ENCODE data around the gene KRTAP10-12.
"Not testable (repeated sequence)": the region's sequence is repeated elsewhere in the genome, so short reads cannot be mapped to it uniquely, and the experiment has no call there.

Gene KRTAP10-12, protein sequence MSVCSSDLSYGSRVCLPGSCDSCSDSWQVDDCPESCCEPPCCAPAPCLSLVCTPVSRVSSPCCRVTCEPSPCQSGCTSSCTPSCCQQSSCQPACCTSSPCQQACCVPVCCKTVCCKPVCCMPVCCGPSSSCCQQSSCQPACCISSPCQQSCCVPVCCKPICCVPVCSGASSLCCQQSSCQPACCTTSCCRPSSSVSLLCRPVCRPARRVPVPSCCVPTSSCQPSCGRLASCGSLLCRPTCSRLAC

DNA sequence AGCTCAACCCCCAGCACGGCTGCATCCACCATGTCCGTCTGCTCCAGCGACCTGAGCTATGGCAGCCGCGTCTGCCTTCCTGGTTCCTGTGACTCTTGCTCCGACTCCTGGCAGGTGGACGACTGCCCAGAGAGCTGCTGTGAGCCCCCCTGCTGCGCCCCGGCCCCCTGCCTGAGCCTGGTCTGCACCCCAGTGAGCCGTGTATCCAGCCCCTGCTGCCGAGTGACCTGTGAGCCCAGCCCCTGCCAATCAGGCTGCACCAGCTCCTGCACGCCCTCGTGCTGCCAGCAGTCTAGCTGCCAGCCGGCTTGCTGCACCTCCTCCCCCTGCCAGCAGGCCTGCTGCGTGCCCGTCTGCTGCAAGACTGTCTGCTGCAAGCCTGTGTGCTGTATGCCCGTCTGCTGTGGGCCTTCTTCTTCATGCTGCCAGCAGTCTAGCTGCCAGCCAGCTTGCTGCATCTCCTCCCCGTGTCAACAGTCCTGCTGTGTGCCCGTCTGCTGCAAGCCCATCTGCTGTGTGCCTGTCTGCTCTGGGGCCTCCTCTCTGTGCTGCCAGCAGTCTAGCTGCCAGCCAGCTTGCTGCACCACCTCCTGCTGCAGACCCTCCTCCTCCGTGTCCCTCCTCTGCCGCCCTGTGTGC, at the start of gene KRTAP10-12:
Gene KRTAP10-12 (plus strand): TSS at position 1 of the 639 bp plus-strand sequence. CDS start 30 bp downstream, at position 31.
- DNase-seq (ENCODE audit: low read depth, low spot score); H3K27ac ChIP-seq: not testable (repeated sequence)

DNA sequence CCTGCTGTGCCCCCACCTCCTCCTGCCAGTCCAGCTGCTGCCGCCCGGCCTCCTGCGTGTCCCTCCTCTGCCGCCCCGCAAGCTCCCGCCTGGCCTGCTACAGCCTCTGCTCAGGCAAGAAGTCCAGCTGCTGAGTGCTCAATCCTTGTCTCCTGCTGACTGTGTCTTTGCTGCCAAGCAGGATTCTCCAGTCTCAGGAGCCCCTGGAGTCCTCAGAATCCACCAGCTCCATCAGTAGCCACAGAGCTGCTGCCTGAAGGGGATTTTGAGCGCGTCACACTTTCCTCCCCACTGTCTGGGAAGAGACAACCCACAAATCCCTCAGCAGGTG, 49.8 kb upstream of the KRTAP10-12 start:
- no peak for DNase-seq (ENCODE audit: low read depth, low spot score)
- no peak overlapping the region for H3K27ac ChIP-seq

DNA sequence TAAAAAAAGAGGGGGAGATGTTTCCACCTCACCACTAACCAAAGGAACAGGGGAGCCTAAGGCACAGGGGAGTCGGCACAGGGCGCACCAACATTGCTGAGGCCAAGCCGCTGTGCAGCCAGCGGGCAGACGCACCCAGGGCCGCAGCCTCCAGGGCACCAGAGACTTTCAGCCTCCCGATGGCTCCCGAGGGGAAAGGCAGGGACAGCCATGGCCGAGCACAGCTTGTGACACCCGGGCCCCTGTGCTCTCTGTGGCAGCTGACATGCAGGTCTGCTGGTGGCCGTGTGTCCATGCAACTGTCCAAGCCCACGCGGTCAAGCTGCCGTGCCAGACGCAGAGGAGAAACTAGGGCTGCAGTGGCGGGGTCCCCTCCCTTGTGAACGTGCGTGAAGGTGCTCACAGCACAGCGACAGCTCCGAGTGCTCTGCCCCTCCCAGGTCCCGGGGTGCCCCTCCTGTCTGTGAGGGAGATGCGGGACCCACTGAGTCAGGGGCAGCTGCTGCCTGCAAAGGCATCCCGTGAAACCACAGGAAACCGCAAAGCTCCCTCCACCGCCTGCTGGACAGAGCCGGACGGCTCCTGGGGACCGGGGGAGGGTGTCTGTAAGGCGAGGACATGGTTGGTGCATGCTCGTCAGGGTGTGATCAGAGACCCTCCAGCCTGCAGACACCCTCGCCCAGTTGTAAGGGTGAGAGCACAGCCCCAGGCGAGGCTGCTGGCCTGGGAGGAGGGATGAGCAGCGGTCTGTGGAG, 48.2 kb upstream of the KRTAP10-12 start:
- no peak overlapping the region for H3K27ac ChIP-seq
- no peak for DNase-seq (ENCODE audit: low read depth, low spot score)

DNA sequence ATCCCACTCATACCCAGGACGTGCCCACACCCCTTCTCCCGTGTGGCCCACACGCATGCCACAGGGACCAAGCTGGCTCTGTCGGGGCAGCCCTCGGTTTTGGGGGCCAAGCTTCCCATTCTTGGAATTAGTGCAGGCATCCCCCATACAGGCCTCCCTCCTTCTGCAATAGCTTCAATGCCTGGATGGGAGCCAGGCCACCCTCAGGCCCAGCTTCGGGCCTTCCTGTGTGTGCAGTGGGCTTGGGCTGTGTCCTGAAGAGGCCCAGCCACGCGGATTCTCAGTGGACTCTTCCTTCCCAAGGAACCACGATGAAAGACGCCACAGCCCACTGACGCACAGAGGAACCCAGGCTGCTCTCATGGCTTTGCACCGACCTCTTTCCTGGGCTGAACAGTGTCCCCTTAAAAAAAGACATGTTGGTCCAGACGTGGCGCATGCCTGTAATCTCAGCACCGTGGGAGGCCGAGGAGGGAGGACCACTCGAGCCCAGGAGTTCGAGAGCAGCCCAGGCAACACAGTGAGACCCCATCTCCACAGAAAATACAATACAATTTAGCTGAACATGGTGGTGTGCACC, 47.4 kb upstream of the KRTAP10-12 start:
- H3K27ac ChIP-seq, result no peak overlapping the region
- DNase-seq (ENCODE audit: low read depth, low spot score), result no peak

DNA sequence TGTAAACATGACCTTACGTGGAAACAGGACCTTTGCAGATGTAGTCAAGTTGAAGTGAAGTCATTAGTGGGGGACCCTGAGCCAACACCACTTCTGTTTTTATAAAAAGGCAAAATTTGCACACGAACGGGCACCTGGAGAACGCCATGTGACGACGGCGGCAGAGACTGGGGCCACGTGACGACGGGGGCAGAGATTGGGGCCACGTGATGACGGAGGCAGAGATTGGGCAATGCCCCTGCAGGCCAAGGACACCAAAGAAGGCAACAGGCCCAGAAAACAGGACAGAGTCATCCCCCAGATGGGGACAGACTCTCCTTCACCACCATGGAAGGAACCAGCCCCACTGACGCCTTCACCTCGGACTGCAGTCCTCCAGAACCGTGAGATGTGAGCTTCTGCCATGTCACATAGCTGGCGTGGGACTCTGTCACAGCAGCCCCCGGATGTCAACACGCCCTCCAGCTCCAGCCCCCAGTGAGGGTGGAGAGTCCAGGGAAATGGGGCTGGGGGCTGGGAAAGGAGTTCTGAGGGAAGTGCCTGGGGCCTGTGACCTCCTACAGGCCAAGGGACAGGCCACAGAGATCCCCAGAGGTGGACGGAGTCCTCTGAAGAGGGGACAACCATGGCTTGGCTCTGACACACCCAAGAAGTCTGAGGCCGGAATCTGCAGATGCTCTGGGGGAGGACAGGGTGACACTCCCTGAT, 46.6 kb upstream of the KRTAP10-12 start:
- DNase-seq (ENCODE audit: low read depth, low spot score), result no peak

DNA sequence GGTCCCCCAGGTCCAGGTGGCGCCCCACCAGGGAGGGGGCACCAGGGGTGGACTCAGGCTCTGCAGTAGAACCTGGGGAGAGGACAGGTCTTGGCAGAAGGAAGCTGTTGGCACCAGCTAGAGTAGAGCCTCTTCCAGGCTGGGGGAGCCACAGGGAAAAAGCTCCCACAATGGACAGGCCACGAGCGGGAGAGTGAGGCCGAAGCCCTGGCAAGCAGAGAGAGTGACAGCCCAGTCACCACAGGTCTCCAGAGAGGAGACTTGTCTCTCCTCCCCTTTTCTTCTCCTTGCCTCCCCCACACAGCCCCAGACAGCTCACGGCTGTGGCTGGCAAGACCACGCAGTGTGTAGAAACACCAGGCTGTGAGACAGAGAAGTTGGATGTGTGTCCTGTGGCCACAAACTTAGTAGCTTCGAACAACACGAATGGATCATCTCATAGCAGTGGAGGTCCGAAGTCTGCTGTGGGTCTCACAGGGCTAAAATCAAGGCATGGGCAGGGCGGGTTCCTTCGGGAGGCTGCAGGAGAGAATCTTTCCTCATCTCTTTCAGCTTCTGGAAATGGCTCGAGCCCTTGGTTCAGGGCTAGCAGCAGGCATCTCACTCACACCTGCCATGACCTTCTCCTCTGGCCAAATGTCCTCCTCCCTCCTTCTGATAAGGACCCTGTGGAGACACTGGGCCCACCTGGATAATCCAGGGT, 45.8 kb upstream of the KRTAP10-12 start:
- no peak overlapping the region for H3K27ac ChIP-seq
- DNase-seq (ENCODE audit: low read depth, low spot score), result no peak

More for the DNA sequence above, 46.6 kb upstream of the KRTAP10-12 start:
- H3K27ac ChIP-seq, result no peak overlapping the region

DNA sequence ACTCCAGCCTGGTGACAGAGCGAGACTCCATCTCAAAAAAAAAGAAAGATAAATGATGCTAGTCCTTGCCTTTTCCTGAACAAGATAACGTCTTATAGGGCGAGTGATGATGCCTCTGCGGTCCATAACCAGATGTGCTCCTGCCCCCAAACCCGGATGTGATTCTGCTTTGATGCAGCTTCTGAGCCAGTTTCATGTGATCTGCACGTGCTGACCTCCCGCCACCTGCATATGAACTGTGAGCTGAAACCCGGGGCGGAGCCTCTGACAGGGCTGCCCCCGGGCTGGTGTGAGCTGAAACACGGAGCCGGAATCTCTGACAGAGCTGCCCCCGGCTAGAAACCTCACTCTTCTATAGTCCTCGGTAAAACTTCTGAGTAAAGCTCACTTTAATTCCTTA, 43.8 kb upstream of the KRTAP10-12 start:
- no peak for DNase-seq (ENCODE audit: low read depth, low spot score)
- no peak overlapping the region for H3K27ac ChIP-seq

DNA sequence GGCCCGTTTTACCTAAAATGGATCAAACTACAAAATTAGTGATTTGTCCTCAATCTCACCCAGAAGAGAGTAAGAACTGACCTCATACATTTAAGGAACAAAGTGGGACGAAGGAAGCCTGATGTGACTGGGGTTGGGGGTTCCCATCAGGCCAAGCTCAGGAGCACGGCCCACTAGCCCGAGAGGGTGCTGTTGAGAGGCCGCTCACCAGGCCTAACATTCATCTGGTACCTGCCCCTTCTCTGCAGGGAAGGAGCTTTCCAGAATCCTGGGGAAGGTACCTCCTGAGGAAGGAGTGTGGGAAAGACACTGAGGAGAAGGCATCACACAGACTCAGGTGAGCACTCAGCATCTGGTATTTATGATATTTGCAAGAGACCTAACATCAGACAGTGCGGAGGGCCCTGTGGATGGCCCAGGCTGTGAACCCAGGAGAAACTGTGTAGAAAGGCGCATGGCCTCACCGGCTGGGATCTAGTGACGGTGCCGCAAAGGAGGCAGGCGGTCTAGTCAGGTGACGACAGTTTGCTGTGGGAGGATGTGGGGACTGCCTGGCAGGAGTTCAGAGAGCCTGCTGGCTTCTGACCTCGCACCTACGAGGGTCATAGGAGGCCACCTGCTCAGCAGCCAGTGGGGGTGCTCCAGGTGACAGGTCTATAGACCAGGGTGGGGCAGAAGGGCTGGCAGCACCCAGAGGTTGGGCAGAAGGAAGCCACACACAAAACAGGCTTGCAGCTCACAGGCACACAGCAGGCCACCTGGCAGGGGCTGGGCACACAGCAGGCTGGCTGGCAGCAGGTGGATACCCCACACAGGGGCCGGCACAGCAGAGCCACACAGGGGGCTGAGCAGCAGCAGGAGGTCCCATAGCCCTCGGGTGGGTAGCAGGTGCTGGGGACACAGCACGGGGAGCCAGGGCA, 43.1 kb upstream of the KRTAP10-12 start:
- H3K27ac ChIP-seq, result no peak overlapping the region
- DNase-seq (ENCODE audit: low read depth, low spot score), result no peak

DNA sequence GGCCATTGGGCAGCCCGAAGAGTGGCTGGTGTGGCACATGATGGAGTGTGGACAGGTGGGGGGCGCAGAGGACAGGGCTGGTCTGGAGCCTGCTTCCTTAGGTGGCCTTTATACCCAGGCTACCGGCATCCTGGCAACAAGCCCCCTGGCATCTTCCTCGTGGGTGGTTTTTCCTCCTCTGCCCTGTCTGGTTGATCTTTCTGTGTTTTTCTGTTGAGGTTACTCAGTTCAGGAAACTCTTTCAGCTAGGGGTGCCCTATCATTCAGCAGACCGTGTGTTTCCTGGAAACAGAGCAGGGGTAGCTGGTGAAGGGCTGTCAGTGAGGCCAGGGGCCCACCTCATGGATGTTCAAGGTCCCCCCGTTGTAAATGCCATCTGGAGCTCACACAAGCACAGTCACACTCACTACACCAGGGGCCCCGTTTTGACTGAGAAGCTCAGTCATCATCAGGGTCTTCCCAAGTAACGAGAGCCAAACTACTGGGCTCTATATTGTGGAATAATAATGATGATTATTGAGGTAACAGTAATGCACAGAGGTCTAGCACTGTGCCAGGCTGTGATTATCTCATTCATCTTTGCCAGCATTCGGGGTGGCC, 42.3 kb upstream of the KRTAP10-12 start, which contains the start of gene KRTAP12-4:
Gene KRTAP12-4 (minus strand): TSS at position 84 of the 600 bp plus-strand sequence. CDS start 45 bp downstream, at position 39.
- no peak for DNase-seq (ENCODE audit: low read depth, low spot score)
- no peak within 1 kb of the TSS for H3K27ac ChIP-seq

DNA sequence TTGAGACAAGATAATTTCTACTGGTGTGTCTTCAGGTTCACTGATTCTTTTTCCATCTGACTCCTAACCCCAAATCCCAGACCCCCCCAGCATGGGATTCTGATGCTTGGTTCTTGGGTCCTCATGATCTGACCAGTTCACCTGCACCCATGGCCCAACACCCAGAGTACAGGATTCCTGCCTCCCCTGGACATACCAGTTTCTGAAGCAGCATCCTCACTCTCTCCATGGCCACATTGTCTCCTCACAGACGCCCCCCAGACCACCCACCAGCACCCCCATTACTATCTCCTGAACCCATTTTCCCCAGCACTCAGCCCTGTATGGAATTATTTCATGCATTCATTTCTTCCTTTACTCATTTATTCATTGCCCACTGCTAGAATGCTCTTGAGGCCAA, 40.1 kb upstream of the KRTAP10-12 start:
- H3K27ac ChIP-seq, result no peak overlapping the region

DNA sequence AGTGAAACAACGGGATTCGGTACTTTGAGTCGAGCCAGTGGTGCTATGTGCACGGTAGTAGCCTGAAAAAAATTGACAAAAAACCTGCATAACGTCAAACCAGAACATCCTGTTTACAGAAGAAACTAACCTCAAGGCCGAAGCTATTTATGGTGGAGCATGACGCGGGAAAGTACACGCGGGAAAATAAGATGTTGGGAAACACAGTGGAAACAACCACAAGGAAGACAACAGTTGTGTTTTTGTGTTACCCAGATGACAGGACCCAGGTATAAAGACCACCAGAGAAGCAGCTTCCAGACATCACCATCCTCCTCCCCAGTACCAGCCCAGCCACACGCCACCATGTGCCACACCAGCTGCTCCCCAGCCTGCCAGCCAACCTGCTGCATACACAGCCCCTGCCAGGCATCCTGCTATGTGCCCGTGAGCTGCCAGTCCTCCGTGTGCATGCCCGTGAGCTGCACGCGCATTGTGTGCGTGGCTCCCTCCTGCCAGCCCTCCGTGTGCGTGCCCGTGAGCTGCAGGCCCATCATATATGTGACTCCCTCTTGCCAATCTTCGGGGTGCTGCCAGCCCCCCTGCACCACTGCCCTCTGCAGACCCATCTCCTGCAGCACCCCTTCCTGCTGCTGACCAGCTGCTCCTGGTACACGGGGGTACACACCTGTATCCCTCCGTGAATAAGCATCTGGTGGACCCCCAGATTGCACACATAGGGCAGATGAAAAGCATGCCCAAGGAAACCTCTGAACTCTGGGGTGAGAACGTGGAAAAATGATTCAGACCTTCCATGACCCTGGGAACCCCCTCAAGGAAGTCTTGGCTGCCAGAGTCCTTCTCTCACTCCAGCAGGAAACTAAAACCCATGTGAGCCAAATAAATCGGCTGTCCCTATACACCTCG, 39.1 kb upstream of the KRTAP10-12 start, which contains the start of gene KRTAP12-3:
Gene KRTAP12-3 (plus strand): TSS at position 298 of the 906 bp plus-strand sequence. CDS start 48 bp downstream, at position 346.
- no peak for DNase-seq (ENCODE audit: low read depth, low spot score)
- no peak within 1 kb of the TSS for H3K27ac ChIP-seq

More for the DNA sequence above, 40.1 kb upstream of the KRTAP10-12 start:
- no peak for DNase-seq (ENCODE audit: low read depth, low spot score)

DNA sequence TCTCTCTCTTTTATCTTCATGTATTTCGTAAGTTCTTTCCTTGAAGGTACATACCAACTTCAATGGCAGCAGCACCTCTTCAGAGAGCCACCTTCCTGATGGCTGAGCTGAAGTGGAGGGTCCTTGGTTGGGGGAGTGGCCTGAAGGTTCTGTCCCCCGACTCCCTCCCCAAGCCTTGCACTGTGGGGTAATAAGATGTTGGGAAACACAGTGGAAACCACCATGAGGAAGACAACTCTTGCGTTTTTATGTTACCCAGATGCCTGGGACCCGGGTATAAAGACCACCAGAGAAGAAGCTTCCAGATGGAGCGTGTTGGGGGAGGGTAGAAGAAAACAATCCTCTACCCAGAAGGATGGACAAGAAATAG, 38.4 kb upstream of the KRTAP10-12 start:
- DNase-seq (ENCODE audit: low read depth, low spot score), result no peak
- H3K27ac ChIP-seq, result no peak overlapping the region

DNA sequence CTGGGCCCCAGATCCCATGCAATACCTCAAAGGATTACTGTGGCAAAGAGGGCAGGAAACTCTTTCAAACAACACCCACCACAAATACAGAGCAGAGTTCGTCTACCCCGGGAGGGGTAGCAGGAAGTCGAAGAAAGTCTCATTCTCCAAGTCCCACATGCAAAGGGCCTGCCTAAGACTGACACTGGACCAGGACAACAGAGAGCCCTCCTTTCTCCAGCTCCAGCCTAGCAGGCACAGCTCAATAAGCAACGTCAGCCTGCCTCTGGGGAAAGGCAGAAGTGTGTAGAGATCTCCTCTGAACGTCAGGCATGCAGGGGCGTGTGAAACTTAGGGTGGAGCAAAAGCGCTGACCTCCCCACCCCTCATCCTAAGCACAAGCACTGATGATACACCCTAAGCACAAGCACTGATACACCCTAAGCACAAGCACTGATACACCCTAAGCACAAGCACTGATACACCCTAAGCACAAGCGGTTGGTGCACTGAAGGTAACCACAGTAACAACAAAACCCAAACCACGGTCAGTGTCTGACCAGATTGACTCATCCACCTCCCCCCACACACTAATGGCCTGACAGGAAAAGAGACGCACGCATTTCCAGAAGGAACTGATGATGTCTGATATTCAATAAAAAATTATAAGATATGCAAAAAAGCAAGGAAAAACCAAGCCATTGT, 37.9 kb upstream of the KRTAP10-12 start:
- no peak overlapping the region for H3K27ac ChIP-seq
- DNase-seq (ENCODE audit: low read depth, low spot score), result no peak

DNA sequence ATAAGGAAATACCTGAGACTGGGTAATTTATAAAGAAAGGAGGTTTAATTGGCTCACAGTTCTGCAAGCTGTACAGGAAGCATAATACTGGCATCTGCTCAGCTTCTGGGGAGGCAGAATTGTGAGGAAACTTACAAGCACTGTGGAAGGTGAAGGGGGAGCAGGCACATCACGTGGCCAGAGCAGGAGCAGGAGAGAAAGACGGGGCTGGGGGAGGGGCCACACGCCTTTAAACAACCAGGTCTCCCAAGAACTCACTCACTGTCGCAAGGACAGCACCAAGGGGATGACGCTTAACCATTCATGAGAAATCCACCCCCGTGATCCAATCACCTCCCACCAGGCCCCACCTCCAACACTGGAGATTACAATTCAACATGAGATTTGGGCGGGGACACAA, 35.4 kb upstream of the KRTAP10-12 start:
- DNase-seq (ENCODE audit: low read depth, low spot score); H3K27ac ChIP-seq: not testable (repeated sequence)

DNA sequence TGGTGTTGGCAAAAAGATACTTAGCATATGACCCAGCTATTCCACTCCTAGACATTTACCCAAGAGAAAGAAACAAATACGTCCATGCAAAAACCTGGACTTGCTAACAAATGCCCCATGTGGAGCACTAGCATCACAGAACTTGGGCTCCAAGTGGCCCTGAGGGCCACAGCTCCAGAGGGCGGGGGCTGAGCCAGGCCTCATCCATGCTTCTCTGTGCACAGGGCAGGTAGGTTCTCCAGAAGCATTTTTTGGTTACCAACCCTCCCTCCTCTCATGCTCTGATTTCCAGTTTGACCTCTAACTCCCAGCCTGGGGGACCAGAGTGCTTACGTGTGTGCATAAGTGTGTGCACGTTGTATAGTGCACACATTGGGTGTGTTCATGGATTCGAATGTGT, 32.3 kb upstream of the KRTAP10-12 start:
- H3K27ac ChIP-seq, result no peak overlapping the region
- no peak for DNase-seq (ENCODE audit: low read depth, low spot score)

Data from epithelial cell of prostate (primary cell).